ENCODE measurements around the gene GJB1.

The GJB1 gene

DNA sequence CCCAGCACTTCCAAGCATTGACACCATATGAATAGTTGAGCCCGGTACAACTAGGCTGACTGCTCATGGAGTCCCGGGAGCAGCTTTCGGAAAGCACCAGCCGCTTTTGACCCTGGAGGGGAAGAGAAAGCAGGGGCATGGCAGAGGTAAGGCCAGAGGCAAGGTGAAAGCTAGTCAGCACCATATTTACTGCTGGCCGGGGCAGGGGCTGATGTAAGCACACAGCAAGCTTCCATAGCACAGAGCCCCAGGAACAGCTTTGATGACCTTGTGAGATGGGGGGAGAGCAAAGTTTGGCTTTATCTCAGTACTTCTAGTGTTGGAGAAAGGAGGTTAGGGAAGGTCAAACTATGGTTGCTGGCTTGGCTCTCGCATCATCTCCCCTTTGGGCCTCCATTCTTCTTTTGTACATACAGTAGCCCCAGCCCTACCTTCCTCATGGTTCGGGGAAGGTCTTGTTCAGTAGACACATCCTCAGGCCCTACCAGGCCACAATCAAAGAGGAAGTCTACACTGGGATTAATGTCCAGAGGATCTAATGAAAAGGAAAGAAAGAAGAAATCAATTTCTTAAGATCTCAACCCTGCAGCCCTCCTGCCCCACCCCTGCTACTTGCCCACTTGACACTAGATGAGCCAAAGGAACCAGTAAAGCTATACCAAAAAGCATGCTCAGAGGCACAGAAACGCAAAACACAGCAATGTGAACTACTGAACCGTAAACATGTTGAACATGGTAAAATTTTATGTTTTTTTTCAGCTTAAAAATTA, 21.5 kb downstream of the GJB1 start:
- Histone ChIP-seq H3K4me1 (ENCODE audit: insufficient read depth, low read length, severe bottlenecking) (no peaks in the 10 kb centered on the region), H3K9me2 (ENCODE audit: low read depth, low read length) (no peaks in the 10 kb centered on the region), H3K36me3 (ENCODE audit: insufficient read depth, low read length) (peaks cover 90% of the 10 kb centered on the region), H3K79me2 (ENCODE audit: insufficient read depth, low read length) (no peaks in the 10 kb centered on the region), H3K4me2 (ENCODE audit: low read length) (no peak overlapping the region), H2AFZ (ENCODE audit: low read length) (no peak overlapping the region), H3K9me3 (ENCODE audit: low read length) (no peaks in the 10 kb centered on the region), H3K4me3 (ENCODE audit: low read depth, low read length, poor library complexity, severe bottlenecking) (no peak overlapping the region), H3K27me3 (ENCODE audit: insufficient read depth, low read length) (no peaks in the 10 kb centered on the region), H4K20me1 (ENCODE audit: insufficient read depth, low read length) (no peaks in the 10 kb centered on the region), H3K9ac (ENCODE audit: low read length) (no peak overlapping the region), H3F3A (ENCODE audit: insufficient read depth, low read length) (no peaks in the 10 kb centered on the region), H3K27ac (ENCODE audit: low read depth, low read length, poor library complexity, severe bottlenecking) (no peak overlapping the region)
- no peak for TF ChIP-seq EZH2 (IDR thresholded peaks at IDR 0.05; ENCODE audit: borderline replicate concordance, low read length)
- TF ChIP-seq, protein P1, sequence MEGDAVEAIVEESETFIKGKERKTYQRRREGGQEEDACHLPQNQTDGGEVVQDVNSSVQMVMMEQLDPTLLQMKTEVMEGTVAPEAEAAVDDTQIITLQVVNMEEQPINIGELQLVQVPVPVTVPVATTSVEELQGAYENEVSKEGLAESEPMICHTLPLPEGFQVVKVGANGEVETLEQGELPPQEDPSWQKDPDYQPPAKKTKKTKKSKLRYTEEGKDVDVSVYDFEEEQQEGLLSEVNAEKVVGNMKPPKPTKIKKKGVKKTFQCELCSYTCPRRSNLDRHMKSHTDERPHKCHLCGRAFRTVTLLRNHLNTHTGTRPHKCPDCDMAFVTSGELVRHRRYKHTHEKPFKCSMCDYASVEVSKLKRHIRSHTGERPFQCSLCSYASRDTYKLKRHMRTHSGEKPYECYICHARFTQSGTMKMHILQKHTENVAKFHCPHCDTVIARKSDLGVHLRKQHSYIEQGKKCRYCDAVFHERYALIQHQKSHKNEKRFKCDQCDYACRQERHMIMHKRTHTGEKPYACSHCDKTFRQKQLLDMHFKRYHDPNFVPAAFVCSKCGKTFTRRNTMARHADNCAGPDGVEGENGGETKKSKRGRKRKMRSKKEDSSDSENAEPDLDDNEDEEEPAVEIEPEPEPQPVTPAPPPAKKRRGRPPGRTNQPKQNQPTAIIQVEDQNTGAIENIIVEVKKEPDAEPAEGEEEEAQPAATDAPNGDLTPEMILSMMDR (IDR thresholded peaks at IDR 0.05; ENCODE audit: low read length), result no peak

DNA sequence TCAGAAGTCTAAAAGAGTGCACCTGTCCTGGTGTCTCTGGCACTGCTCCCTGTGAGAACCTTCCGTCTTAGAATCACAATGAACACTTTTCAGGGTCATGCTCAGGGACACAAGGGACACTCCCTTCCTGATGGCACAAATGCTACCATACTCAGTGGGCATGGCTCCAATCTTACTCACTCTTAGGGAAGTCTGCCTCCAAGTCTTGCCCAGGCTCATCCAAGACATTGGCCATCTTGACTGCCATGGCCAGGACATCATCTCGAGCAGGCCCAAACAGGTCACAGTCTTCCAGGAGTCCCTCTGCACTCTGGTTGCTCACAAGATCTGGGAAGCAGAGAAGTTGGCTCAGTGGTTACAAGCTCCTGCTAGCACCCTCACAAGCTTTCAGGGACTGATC, 22.1 kb downstream of the GJB1 start:
- Histone ChIP-seq H3K4me1 (ENCODE audit: insufficient read depth, low read length, severe bottlenecking) (no peaks in the 10 kb centered on the region), H2AFZ (ENCODE audit: low read length) (no peak overlapping the region), H3K27ac (ENCODE audit: low read depth, low read length, poor library complexity, severe bottlenecking) (no peak overlapping the region), H3K27me3 (ENCODE audit: insufficient read depth, low read length) (no peaks in the 10 kb centered on the region), H3F3A (ENCODE audit: insufficient read depth, low read length) (no peaks in the 10 kb centered on the region), H3K4me3 (ENCODE audit: low read depth, low read length, poor library complexity, severe bottlenecking) (no peak overlapping the region), H3K36me3 (ENCODE audit: insufficient read depth, low read length) (peaks cover 89% of the 10 kb centered on the region), H3K79me2 (ENCODE audit: insufficient read depth, low read length) (no peaks in the 10 kb centered on the region), H3K9ac (ENCODE audit: low read length) (no peak overlapping the region), H4K20me1 (ENCODE audit: insufficient read depth, low read length) (no peaks in the 10 kb centered on the region), H3K9me2 (ENCODE audit: low read depth, low read length) (no peaks in the 10 kb centered on the region), H3K4me2 (ENCODE audit: low read length) (no peak overlapping the region), H3K9me3 (ENCODE audit: low read length) (no peaks in the 10 kb centered on the region)
- no peak for TF ChIP-seq EZH2 (IDR thresholded peaks at IDR 0.05; ENCODE audit: borderline replicate concordance, low read length)
- TF ChIP-seq, protein P1 (IDR thresholded peaks at IDR 0.05; ENCODE audit: low read length), result no peak

DNA sequence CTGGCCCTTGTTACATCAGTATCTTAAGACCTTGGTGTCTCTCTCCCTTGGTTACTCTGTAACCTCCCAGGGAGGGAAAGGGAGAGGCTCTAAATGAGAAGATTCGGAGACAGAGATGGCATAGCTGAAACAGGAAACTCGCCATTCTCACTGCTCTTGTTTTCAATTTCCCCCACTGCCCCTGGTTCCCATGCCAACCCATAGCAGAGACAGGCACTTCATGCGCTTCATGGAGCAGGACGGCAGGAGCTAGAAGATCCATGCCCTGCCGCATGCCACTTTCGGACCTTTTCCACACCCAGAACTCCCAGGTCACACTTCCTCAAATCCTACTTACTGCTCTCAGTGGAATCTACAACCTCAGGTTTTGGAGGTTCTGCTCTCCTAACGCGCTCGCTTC, 27.8 kb downstream of the GJB1 start:
- Histone ChIP-seq H3K9ac (ENCODE audit: low read length) (no peak overlapping the region), H3K27ac (ENCODE audit: low read depth, low read length, poor library complexity, severe bottlenecking) (no peak overlapping the region), H3K4me3 (ENCODE audit: low read depth, low read length, poor library complexity, severe bottlenecking) (no peak overlapping the region), H3K9me2 (ENCODE audit: low read depth, low read length) (no peaks in the 10 kb centered on the region), H3K27me3 (ENCODE audit: insufficient read depth, low read length) (no peaks in the 10 kb centered on the region), H3K79me2 (ENCODE audit: insufficient read depth, low read length) (no peaks in the 10 kb centered on the region; the same call in 1 of the 2 replicates), H4K20me1 (ENCODE audit: insufficient read depth, low read length) (no peaks in the 10 kb centered on the region), H3K36me3 (ENCODE audit: insufficient read depth, low read length) (peaks cover 41% of the 10 kb centered on the region), H3K9me3 (ENCODE audit: low read length) (no peaks in the 10 kb centered on the region), H3F3A (ENCODE audit: insufficient read depth, low read length) (no peaks in the 10 kb centered on the region), H3K4me1 (ENCODE audit: insufficient read depth, low read length, severe bottlenecking) (peaks cover 24% of the 10 kb centered on the region), H2AFZ (ENCODE audit: low read length) (no peak overlapping the region), H3K4me2 (ENCODE audit: low read length) (no peak overlapping the region)
- TF ChIP-seq, protein P1 (IDR thresholded peaks at IDR 0.05; ENCODE audit: low read length), result no peak
- no peak for TF ChIP-seq EZH2 (IDR thresholded peaks at IDR 0.05; ENCODE audit: borderline replicate concordance, low read length)
